Vagina (tissue), 2 donors: ENCODE results near the gene FXYD3. TPM values are rescaled to one million over a fixed set of nuclear protein-coding genes. Genes with fewer than 3 reads are reported as not detected.

Source experiments
- DNase-seq, 2 donors: peaks; one replicate each; pipeline ENCODE4 v3.0.0-alpha.2; 2017; ENCODE audit errors: extremely low spot score in 2 of 2
- H3K27ac ChIP-seq: fragments of 200-600 bp; sonication (generic); one replicate; pipeline ENCODE4 v1.5.1; 2019
- H3K27me3 ChIP-seq: fragments of 200-600 bp; sonication (generic); one replicate; pipeline ENCODE4 v1.5.1; 2019
- H3K36me3 ChIP-seq, 2 donors: fragments of 200-600 bp; sonication (generic); one replicate each; pipeline ENCODE4 v1.5.1; 2017 to 2019
- H3K4me1 ChIP-seq: fragments of 200-600 bp; sonication (generic); one replicate; pipeline ENCODE4 v1.5.1; 2019
- H3K4me3 ChIP-seq, 2 donors: fragments of 200-600 bp; sonication (generic); 1 replicate in 1 of 2; 2 replicates in 1 of 2; pipeline ENCODE4 v1.5.1; 2016 to 2019
- H3K9me3 ChIP-seq: fragments of 200-600 bp; sonication (generic); one replicate; pipeline ENCODE4 v1.5.1; 2019
- CTCF ChIP-seq, 3 experiments: fragments of 450-650 bp in 2 of 3; fragments of 200-600 bp in 1 of 3; sonication (generic) in 1 of 3; IDR thresholded peaks; one replicate each; pipeline ENCODE4 v1.5.1; 2017 to 2019; ENCODE audit warnings: antibody characterized with exemption in 3 of 3, mild to moderate bottlenecking in 2 of 3, moderate library complexity in 2 of 3
- POLR2A ChIP-seq, 2 donors: fragments of 450-650 bp; IDR thresholded peaks; one replicate each; pipeline ENCODE4 v1.6.1; 2017; ENCODE audit warnings: antibody characterized with exemption in 2 of 2, mild to moderate bottlenecking in 2 of 2, moderate library complexity in 2 of 2
- POLR2AphosphoS5 ChIP-seq, 2 donors: sonication (generic); formaldehyde crosslinking; IDR thresholded peaks; one replicate each; pipeline ENCODE4 v1.9.0; 2017; ENCODE audit warnings: antibody characterized with exemption in 2 of 2, mild to moderate bottlenecking in 2 of 2, low read depth in 1 of 2; ENCODE audit not compliant: insufficient read depth in 1 of 2
- intact Hi-C: fragments of 100-400 bp; cut with DNase I; formaldehyde crosslinking; loops from one replicate; pipeline ENCODE4 v1.15.1; 2023
- total RNA-seq: library from RNA; depleted of rRNA; stranded (reverse); fragments of >200 nt; gene quantifications from one replicate; pipeline ENCODE4 v1.2.3, GENCODE V29; 2016

The FXYD3 gene
- total RNA-seq, 1 donor from 2014 or later, result 788 TPM

- H3K4me3 ChIP-seq, result no peak overlapping the region
- peaks cover 11% of the 10 kb centered on the region for H3K9me3 ChIP-seq
- peaks cover 0 to 65% of the 10 kb centered on the region in 2 donors for H3K36me3 ChIP-seq
- TF ChIP-seq POLR2A (IDR thresholded peaks at IDR 0.05) (no peak), CTCF (IDR thresholded peaks at IDR 0.05) (no peak), POLR2AphosphoS5 (IDR thresholded peaks at IDR 0.05; ENCODE audit: insufficient read depth in 1 of 2, low read depth in 1 of 2) (no peak)
- H3K27ac ChIP-seq, result no peak overlapping the region
- H3K4me1 ChIP-seq, result peaks cover 4% of the 10 kb centered on the region
- intact Hi-C loops, result no loop called here
- peak in 1 of 2 donors; percentile 54 for DNase-seq
- no peaks in the 10 kb centered on the region for H3K27me3 ChIP-seq
These were observed 49.8 kb downstream of the FXYD3 start for GRCh38 chr19:35165200-35166058.

DNA sequence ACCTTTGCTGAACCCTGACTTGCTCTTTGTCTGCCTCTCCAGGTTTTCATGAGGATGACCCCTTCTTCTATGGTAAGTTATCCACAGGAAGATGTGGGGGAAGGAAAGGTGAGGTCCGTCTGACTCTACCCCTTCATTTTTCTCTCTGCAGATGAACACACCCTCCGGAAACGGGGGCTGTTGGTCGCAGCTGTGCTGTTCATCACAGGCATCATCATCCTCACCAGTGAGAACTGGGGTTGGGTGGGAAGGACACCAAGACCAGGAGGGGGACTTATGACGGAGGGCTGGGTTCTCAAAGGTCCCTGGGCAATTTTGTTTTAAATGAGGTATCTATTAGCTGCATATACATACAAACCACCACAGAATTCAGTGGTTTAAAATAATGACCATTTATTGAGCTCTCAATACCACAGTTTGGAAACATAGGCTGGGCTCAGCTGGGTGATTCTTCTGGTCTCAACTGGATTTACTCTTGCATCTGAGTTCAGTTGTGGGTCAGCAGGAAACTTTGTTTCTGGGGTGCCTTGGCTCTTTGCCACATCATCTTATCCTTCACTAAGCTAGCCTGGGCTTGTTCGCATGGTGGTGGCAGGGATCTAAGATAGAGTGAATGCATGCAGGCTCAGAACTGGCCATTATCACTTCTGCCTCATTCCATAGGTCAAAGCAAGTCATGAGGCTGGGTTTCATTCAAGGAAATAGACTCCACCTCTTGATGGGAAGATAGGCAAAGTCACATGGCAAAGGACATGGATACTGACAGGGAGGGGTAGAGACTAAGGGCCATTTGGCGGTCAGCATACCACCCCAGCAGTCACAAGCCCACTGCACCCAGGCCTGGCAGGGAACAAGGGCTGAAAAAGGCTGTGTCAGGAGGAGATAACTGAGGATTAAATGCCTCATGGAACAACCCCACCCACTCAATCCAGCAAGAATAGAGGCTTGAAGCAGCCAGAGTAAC, 50.8 kb downstream of the FXYD3 start:
- Histone ChIP-seq H3K9me3 (peaks cover 11% of the 10 kb centered on the region), H3K27ac (peak overlapping the region; percentile 39), H3K27me3 (no peaks in the 10 kb centered on the region), H3K4me3 (no peak overlapping the region), H3K36me3 (peaks cover 0 to 59% of the 10 kb centered on the region in 2 donors), H3K4me1 (peaks cover 4% of the 10 kb centered on the region)
- DNase-seq, result peak in 1 of 2 donors; percentile 56
- no peak for TF ChIP-seq CTCF (IDR thresholded peaks at IDR 0.05)
- no peak for TF ChIP-seq POLR2AphosphoS5 (IDR thresholded peaks at IDR 0.05; ENCODE audit: insufficient read depth in 1 of 2, low read depth in 1 of 2)
- TF ChIP-seq POLR2A (IDR thresholded peaks at IDR 0.05), result no peak
- intact Hi-C loops, result no loop called here

DNA sequence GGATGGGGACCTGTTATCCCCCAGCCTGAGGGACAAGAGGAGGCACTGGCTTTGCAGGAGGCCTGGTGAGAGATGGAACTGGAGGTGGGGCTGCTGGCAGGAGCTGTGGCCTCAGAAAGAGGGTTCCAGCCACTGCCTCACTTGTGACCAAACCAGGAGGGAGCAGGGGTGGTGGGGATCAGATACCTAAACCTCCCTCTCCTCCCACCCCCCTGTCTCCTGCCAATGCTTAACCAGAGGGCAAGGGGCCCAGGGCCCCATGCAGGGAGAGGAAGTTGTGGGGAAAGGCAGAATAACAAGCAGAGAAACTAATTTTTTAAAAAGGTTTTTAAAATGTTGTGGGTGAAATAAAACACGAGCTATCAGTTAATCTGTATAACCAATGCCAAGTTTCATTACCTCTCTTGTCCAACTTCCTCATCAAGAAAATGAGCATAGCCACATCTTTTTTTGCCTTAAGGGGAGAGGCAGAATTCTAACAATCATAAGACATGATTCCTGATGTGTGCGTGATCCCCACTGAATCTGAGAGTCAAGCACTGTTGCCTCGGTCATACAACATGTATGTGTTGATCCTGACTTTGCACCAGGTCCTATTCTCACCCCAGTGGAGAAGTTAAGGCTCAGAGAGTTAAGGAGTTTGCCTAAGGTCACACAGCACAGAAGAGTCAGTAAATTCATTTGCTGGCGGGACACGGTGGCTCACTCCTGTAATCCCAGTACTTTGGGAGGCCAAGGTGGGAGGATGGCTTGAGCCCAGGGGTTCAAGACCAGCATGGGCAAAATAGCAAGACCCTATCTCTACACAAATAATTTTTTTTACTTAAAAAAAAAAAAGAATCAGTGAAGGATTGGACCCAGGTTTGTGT, 51.9 kb downstream of the FXYD3 start:
- Histone ChIP-seq H3K27me3 (no peaks in the 10 kb centered on the region), H3K4me3 (no peak overlapping the region), H3K27ac (peak overlapping the region; percentile 39), H3K36me3 (peaks cover 0 to 48% of the 10 kb centered on the region in 2 donors), H3K4me1 (peaks cover 4% of the 10 kb centered on the region), H3K9me3 (peaks cover 11% of the 10 kb centered on the region)
- DNase-seq, result peak in 1 of 2 donors; percentile 85
- TF ChIP-seq POLR2A (IDR thresholded peaks at IDR 0.05) (no peak), CTCF (IDR thresholded peaks at IDR 0.05) (no peak), POLR2AphosphoS5 (IDR thresholded peaks at IDR 0.05; ENCODE audit: insufficient read depth in 1 of 2, low read depth in 1 of 2) (no peak)
- intact Hi-C loops, result no loop called here

DNA sequence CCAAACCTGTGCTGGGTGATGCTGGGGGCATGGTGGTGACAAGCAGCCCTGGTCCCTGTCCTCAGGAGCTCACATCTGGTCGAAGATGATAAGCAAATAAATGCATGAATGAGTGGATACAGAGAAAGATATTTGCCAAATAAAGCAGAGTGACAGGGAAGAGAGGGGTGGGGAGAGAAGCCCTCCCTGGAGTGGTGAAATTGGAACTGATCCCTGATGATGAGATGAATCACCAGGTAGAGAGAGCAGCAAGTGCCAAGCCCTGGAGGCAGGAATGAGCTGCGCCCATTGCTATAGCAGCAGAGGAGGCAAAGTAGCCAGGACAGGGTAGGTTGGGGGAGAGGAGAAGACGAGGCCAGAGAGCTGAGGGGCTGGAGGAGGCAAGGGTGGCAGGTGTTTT, 52.6 kb downstream of the FXYD3 start:
- peak in 1 of 2 donors; percentile 84 for DNase-seq
- TF ChIP-seq POLR2AphosphoS5 (IDR thresholded peaks at IDR 0.05; ENCODE audit: insufficient read depth in 1 of 2, low read depth in 1 of 2) (no peak), CTCF (IDR thresholded peaks at IDR 0.05) (no peak), POLR2A (IDR thresholded peaks at IDR 0.05) (no peak)
- intact Hi-C loops, result no loop called here
- Histone ChIP-seq H3K36me3 (peaks cover 0 to 41% of the 10 kb centered on the region in 2 donors), H3K27ac (no peak overlapping the region), H3K9me3 (peaks cover 11% of the 10 kb centered on the region), H3K4me1 (peaks cover 4% of the 10 kb centered on the region), H3K27me3 (no peaks in the 10 kb centered on the region), H3K4me3 (no peak overlapping the region)
